Measurements from ENCODE around the gene RAB4A. TPM values are rescaled to one million over a fixed set of nuclear protein-coding genes. Genes with fewer than 3 reads are reported as not detected.

RAB4A gene
- total RNA-seq, 1 donor from 2014 or later: 25.1 TPM

- intact Hi-C loops (cut with micrococcal nuclease): no loop called here
Observed at GRCh38 chr1:229241390-229241789, 29.5 kb upstream of the RAB4A start.

- intact Hi-C loops (cut with micrococcal nuclease): no loop called here
Observed at GRCh38 chr1:229243638-229244037, 27.3 kb upstream of the RAB4A start.

- intact Hi-C loops (cut with micrococcal nuclease): no loop called here
Observed at GRCh38 chr1:229244091-229244490, 26.8 kb upstream of the RAB4A start.

- intact Hi-C loops (cut with micrococcal nuclease): no loop called here
Observed at GRCh38 chr1:229247871-229248270, 23.0 kb upstream of the RAB4A start.

GRCh38 chr1:229248821-229249817, 21.8 kb upstream of the RAB4A start:
- intact Hi-C loops (cut with micrococcal nuclease): no loop called here

- intact Hi-C loops (cut with micrococcal nuclease): loop anchor here (5.0 to 10.0 kb wide), 2 partner anchors 817 to 875 kb away; partner anchors contain the start of gene GALNT2
Observed at GRCh38 chr1:229249854-229250644, 20.9 kb upstream of the RAB4A start.

GRCh38 chr1:229251185-229251584, 19.7 kb upstream of the RAB4A start:
- intact Hi-C loops (cut with micrococcal nuclease): loop anchor here (5.0 to 10.0 kb wide), 2 partner anchors 816 to 874 kb away; partner anchors contain the start of gene GALNT2

GRCh38 chr1:229252228-229252984, 18.5 kb upstream of the RAB4A start:
- intact Hi-C loops (cut with micrococcal nuclease): loop anchor here (2.0 to 10.0 kb wide), 4 partner anchors 374 to 872 kb away; partner anchors contain the start of genes GALNT2, TAF5L and URB2

- intact Hi-C loops (cut with micrococcal nuclease): loop anchor here (1.0 to 10.0 kb wide), 12 partner anchors 18 to 871 kb away; partner anchors contain the start of genes GALNT2, NUP133, RAB4A and RHOU
Observed at GRCh38 chr1:229253151-229253974, 17.5 kb upstream of the RAB4A start.

GRCh38 chr1:229254910-229255541, 15.9 kb upstream of the RAB4A start:
- intact Hi-C loops (cut with micrococcal nuclease): loop anchor here (1.0 to 10.0 kb wide), 4 partner anchors 591 to 912 kb away; partner anchors contain the start of gene GALNT2

- intact Hi-C loops (cut with micrococcal nuclease): loop anchor here (1.0 to 10.0 kb wide), 6 partner anchors 195 to 909 kb away; no protein-coding TSS in a partner anchor
Observed at GRCh38 chr1:229258031-229258756, 12.7 kb upstream of the RAB4A start.

GRCh38 chr1:229258757-229259060, 12.2 kb upstream of the RAB4A start:
- intact Hi-C loops (cut with micrococcal nuclease): loop anchor here (1.0 to 10.0 kb wide), 6 partner anchors 195 to 909 kb away; no protein-coding TSS in a partner anchor

GRCh38 chr1:229260297-229260696, 10.6 kb upstream of the RAB4A start:
- intact Hi-C loops (cut with micrococcal nuclease): no loop called here

GRCh38 chr1:229262239-229262638, 8.7 kb upstream of the RAB4A start:
- intact Hi-C loops (cut with micrococcal nuclease): no loop called here

- intact Hi-C loops (cut with micrococcal nuclease): no loop called here
Observed at GRCh38 chr1:229263254-229263653, 7.7 kb upstream of the RAB4A start.

- intact Hi-C loops (cut with micrococcal nuclease): no loop called here
Observed at GRCh38 chr1:229264068-229264467, 6.8 kb upstream of the RAB4A start.

- intact Hi-C loops (cut with micrococcal nuclease): no loop called here
Observed at GRCh38 chr1:229264487-229264886, 6.4 kb upstream of the RAB4A start.

- intact Hi-C loops (cut with micrococcal nuclease): no loop called here
Observed at GRCh38 chr1:229266274-229266673, 4.6 kb upstream of the RAB4A start.
